Fibroblast of peridontal ligament (primary cell): ENCODE data around the gene COA3.
A peak's percentile ranks its signal among the peaks of the same experiment; 100 is the strongest.

Source experiments
- DNase-seq: peaks from one replicate; pipeline ENCODE4 v3.0.0-alpha.2; 2010; ENCODE audit errors: extremely low read depth

The COA3 gene, protein sequence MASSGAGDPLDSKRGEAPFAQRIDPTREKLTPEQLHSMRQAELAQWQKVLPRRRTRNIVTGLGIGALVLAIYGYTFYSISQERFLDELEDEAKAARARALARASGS

DNA sequence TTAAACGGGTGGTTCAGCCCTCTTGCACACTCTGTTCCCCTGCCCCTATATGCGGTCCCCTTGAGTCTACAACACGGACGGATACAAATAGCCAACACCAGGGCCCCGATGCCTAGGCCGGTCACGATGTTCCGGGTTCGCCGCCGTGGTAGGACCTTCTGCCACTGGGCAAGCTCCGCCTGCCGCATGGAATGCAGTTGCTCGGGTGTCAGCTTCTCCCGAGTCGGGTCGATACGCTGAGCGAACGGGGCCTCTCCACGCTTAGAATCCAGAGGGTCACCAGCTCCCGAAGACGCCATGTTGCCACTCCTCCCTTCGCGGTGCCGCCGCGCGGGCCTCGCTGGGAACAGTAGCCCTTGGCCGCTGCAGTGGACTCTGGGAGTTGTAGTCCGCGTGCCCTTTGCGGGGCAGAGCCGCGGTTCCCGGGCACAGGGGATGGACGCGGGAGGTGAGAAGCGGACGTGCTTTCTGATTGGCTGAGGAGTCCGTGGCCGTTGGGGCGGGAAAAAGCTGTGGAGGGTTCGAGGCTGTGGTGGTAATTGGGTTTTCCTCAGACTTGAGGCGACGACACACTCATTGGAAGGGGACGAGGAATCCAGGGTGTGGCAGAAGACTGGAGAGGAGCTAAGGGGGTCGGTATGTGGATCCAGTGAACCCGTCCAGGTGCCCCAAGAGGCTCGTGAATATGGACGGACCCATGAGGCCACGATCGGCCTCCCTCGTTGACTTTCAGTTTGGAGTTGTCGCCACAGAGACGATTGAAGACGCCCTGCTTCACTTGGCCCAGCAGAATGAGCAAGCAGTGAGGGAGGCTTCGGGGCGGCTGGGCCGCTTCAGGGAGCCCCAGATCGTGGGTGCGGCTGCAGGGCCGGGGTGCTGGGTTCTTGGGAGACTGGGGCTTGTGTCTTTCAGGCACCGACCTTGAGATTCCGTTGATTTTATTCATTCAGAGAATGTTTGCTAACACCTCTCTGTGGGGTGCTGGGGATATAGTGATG lies at the start of gene COA3, which contains the start of gene CNTD1:
TSS of gene COA3 (minus strand) at position 322 of the 998 bp plus-strand sequence. CDS start at position 299, 23 bp downstream.
TSS of gene CNTD1 (plus strand) at position 479 of the 998 bp plus-strand sequence. CDS start at position 686, 207 bp downstream.
- peak; percentile 76 for DNase-seq

GRCh38 chr17:42848093-42848492 lies 49.6 kb upstream of the COA3 start:
- no peak for DNase-seq

- peak; percentile 46 for DNase-seq
Measured at GRCh38 chr17:42846594-42847280, 48.2 kb upstream of the COA3 start.

DNA sequence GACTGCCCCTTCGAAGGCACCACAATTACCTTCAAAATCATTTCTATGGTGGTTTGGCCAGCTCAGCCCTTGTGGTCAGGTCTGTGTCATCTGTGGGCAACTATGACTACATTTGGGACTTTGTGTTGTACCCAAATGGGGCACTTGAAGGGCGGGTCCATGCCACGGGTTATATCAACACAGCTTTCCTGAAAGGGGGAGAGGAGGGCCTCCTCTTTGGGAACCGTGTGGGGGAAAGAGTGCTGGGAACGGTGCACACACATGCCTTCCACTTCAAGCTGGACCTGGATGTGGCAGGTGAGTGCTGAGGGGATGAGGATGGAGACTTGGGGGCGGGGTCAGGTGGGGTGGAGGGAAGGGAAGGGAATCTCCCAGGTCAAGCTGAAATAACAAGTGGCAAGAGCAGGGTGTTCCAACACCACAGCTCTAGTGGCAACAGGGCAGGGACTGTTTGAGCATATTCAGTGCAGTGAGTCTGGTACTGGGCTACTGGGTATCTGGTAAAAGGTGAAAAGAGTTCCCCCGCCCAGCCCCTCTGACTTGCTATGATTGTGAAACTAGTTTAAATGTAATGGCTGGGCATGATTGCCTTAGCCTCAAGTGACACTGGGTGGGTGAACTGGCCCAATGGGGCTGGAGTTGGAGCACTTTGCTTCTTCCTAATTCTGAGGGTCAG lies 47.6 kb upstream of the COA3 start:
- no peak for DNase-seq

- DNase-seq: no peak
Measured at GRCh38 chr17:42845556-42845917, 47.0 kb upstream of the COA3 start.

DNA sequence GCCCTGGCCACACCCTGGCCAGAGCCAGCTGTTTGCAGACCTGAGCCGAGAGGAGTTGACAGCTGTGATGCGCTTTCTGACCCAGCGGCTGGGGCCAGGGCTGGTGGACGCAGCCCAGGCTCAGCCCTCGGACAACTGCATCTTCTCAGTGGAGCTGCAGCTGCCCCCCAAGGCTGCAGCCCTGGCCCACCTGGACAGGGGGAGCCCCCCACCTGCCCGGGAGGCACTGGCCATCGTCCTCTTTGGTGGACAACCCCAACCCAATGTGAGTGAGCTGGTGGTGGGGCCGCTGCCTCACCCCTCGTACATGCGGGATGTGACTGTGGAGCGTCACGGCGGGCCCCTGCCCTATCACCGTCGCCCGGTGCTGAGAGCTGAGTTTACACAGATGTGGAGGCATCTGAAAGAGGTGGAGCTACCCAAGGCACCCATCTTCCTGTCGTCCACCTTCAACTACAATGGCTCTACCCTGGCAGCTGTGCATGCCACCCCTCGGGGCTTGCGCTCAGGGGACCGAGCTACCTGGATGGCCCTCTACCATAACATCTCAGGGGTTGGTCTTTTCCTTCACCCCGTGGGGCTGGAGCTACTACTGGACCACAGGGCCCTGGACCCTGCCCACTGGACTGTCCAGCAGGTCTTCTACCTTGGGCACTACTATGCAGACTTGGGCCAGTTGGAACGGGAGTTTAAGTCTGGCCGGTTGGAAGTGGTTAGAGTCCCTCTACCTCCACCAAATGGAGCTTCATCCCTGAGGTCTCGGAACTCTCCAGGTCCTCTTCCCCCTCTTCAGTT lies 46.5 kb upstream of the COA3 start:
- no peak for DNase-seq

DNA sequence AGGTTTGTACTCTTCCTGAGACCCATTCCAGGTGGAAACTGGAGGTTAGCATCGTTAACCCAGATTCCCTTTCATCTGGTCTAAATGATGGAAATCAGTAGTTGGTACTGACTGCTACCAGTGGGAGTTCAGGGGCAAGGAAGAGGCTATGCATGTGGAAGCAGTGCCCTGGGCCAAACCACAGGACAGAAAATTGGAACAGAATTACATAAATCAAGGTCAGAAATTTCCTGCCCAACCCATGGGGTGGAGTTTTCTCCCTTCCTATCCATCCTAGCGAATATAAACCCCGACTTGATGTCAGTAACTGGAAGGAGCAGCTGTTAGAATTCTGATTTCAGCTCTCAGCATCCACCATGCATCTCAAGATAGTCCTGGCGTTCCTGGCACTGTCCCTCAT lies 45.8 kb upstream of the COA3 start, which contains the start of gene AOC2:
TSS of gene AOC2 (plus strand) at position 310 of the 400 bp plus-strand sequence. CDS start at position 357, 47 bp downstream.
- DNase-seq: peak; percentile 49

- peak; percentile 86 for DNase-seq
Measured at GRCh38 chr17:42843358-42843934, 44.9 kb upstream of the COA3 start.

- peak; percentile 68 for DNase-seq
Measured at GRCh38 chr17:42841975-42842685, 43.6 kb upstream of the COA3 start.

GRCh38 chr17:42835732-42836131 lies 37.2 kb upstream of the COA3 start:
- DNase-seq: no peak

DNA sequence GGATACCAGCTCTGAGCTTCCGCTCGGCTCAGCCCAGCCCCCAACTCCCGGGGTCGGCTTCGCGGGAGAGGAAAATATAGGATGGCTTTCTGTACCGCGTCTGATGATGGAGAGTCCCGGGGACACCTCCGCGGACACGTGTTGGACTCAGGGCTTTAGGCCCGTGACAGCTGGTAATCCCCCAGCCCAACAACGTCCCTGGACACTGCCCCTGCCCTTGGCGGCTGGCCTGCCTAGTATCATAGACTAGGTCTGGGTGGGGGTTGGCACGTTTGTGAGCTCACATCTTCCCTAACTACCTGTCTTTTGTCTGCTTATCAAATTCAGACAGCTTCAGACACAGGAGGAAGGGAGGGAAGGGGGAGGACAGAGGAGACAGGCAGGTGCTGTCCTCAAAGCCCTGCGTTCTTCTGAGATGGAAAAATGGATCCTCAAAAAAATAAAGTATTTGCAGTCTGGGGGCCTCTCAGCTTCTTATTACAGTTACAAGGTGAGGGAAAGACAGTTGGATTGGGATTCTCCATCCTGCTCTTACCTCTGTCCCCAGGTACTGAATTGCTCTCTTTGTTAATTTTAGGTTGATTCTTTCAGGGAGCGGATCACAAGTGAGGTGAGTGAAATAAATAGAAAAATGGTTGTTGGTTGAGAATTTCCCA lies 35.4 kb upstream of the COA3 start:
- DNase-seq: no peak

DNA sequence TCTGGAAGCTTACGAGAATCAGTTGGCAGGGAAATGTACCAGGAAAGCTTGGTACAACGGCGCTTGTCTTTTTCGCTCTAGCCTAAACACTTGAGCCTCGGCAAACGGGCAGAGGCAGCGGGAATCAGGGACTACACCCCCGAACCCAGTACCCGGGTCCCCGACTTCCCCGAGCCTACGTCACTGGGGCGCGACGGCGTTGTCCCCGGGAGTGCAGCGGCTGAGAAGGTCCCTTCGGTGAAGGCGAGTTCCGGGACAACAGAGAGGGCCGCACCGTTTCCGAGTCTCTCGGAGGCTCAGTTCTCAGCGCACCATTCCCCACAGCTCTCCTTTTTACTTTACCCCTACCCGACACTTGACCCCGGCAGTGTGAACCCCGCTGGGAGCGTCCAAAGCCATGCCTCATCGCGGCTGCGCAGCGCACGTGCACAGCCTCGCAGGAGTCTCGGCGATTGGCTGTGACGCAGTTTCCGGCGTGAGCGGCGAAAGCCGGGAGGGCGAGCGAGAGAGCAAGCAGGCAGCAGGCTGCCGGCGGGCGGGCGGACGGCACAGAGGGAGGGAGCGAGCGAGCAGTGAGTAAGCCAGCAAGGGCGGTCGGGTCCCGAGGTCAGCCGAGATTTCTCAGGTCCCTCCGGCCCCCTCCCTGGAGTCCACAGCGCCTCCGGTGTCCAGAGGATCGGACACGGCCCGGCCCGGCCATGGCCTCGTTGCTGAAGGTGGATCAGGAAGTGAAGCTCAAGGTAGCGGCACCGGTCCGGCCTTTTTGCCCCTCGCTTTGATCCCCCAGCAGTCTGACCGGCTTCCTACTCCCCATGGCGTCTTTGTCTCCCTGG lies 34.6 kb upstream of the COA3 start, which contains the start of gene PSME3:
TSS of gene PSME3 (plus strand) at position 464 of the 833 bp plus-strand sequence. CDS start at position 699, 235 bp downstream.
- peak; percentile 83 for DNase-seq

DNA sequence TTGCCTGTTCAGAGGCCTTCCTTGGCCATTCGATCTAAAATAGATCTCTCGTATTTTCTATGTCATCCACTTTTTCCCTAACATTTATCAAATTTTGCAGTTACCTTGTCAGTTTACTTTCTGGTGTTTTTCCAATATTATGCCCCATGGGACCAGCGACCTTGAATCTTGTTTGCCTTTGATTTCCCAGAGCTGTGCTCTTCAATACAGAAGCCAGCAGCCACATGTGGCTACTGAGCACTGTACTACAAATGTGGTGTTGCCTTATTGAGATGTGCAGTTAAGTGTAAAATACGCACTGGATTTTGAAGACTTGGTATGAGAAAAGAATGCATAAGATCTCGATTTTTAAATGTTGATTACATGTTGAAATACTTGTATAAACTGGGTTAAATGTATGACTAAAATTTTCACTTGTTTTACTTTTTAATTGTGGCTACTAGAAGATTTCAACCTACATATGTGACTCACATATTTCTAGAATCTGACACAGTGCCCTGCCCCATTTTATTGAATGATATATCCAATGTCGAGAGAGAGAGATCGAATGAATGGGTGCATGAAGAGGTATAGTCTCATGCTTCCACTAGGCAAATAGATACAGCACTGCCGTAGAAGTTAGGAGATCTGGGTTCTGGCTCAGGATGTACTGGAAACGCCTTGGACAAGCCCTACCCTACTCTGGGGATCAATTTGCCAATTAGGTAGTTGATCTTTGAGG lies 33.9 kb upstream of the COA3 start:
- DNase-seq: no peak

GRCh38 chr17:42830971-42831370 lies 32.5 kb upstream of the COA3 start:
- DNase-seq: no peak

- DNase-seq: no peak
Measured at GRCh38 chr17:42827472-42827871, 29.0 kb upstream of the COA3 start.

- DNase-seq: no peak
Measured at GRCh38 chr17:42821176-42821575, 22.7 kb upstream of the COA3 start.

DNA sequence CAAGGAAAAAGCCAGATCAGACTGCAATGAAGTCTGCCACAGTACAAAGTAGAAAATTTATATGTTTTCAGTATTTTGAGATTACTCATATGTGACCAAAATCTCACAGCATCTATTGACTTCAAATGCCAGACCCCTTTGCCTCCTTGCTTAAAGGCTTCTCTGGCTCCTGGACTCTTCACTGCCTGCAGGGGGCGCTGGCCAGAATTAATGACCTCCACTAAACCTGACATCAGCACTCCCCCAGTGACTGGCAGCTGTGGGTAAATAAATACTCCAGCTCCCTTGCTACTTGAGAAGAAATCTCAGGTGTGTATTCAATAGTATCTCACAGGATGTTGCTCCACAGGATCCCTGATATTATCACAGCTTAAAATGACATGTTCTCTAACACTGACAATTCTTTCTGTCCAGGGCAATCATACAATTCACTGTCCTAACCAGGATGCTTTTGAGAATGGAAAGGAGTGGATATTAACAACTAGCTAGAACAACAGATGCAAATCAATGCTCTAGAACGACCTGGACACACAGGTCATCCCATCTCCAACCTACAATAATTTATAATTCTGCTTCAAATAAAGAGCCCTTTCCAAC lies 21.5 kb upstream of the COA3 start:
- DNase-seq: peak; percentile 48
